HG02678 (cell line): Measurements from ENCODE around the gene LDHB.
"Not testable (repeated sequence)": the region's sequence is repeated elsewhere in the genome, so short reads cannot be mapped to it uniquely, and the experiment has no call there.

Source experiments
- ATAC-seq: cut with Tn5 transposase; IDR thresholded peaks from one replicate; pipeline ENCODE4 v1.9.1; 2021; ENCODE audit warnings: mild to moderate bottlenecking, moderate library complexity; ENCODE audit not compliant: unreplicated experiment

The LDHB gene

DNA sequence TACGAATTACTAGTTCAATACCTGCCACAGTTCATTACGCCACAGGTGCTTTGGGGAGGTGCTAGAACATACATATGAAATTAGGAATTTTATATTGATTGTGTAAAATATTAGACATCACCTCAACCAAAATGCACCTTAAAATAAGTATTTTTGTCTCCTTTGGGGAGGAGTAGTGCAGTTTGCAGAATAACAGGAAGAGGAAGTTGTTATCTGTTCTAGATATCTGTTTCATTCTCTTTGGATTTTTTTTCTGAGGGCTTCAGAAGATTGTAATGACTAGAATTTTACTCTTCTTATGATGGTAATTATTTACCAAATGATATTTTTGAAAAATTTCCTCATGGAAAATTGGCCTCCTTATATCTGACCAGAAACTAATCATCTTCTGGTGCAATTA lies 43.1 kb downstream of the LDHB start:
- no peak for ATAC-seq

DNA sequence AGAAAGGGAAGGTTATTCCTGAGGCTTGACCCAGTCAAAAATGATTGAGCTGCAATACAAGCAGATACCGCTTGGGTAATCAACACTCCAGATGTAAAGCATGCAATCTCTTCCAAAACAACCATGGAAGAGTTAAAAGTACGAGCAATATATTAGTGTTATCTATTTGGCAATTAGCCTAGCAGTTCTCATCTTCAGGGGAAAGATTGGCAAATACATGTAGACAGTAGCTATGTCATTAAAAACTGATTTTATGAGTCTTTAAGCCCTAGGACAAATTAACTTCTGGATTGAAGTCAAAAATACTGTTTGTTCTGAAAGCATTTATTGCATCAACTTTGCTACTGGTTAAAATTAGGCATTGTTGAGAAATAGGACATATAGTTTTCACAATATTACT lies 43.7 kb downstream of the LDHB start:
- no peak for ATAC-seq

- no peak for ATAC-seq
Observed at GRCh38 chr12:21608196-21608595, 49.4 kb downstream of the LDHB start.

GRCh38 chr12:21607701-21608100 lies 49.9 kb downstream of the LDHB start:
- ATAC-seq = no peak

- no peak for ATAC-seq
Observed at GRCh38 chr12:21606175-21606574, 51.5 kb downstream of the LDHB start.

DNA sequence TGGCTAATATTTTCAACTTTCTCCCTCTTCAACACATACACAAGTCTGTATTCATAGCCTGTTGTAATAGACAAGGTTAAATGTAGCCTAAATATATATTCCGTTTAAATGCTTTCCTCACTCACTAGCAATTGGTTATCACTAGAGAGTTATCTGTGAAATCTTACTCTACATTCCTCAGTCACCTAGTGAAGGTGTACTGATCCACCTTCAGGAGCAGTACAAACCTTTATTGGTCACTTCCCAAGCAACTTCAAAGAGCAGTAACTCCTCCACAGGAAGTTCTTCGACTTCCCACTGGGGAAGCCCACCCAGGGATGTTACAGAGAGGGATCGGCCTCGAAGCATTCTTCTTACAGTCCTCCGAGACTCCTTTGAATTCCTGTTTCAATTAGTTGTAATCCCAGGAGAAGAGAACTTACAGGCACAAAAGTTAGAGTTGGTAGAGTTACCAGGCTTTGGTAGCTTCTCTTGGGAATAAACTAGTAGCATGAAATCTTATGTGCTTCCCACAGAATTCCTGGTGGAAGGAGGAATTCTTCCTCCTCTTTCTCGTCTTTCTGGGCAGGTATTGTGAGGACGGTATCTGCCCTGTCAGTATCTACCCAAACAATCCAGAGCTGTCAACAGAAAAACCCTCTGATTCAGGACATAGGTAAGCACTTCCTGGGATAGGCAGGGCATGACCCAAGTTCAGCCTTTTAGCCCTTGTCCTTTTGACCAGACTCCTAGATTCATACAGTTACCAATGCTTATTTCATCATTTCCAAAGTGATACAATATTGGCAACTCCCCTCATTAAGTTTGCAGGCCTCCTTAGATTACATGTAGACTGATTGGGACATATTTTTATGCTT lies 53.2 kb downstream of the LDHB start, which contains the start of gene GYS2:
TSS of gene GYS2 (minus strand) at position 603 of the 857 bp plus-strand sequence. CDS start at position 348, 255 bp downstream.
- no peak for ATAC-seq

DNA sequence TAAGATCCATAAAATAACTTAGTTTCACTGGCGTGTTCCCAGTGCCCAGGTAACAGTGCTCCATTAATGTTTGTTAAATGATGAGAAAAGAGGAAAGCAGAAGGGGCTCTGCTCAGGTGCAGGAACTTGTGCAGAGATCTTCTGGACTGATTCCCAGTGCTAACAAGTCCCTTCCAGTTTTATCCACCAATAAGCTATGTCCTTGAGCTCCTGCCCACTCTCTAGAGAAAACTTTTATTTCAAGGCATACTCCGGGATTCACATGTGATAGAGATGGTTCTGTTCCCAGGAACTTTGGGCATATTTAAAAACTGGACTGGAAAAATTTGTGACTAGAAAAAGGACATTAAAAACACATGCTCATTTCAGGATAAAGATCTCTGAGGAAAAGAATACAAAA lies 54.9 kb downstream of the LDHB start:
- no peak for ATAC-seq

- ATAC-seq = no peak
Observed at GRCh38 chr12:21600196-21600595, 57.4 kb downstream of the LDHB start.

- no peak for ATAC-seq
Observed at GRCh38 chr12:21599143-21599999, 58.3 kb downstream of the LDHB start.

- ATAC-seq = no peak
Observed at GRCh38 chr12:21598651-21599050, 59.0 kb downstream of the LDHB start.

GRCh38 chr12:21595356-21595755 lies 62.3 kb downstream of the LDHB start:
- ATAC-seq = not testable (repeated sequence)

GRCh38 chr12:21585485-21585884 lies 72.2 kb downstream of the LDHB start:
- ATAC-seq = no peak
